ENCODE results near the gene GRIA1.

- TF ChIP-seq ELF4 (CRISPR knock-in tag; IDR thresholded peaks at IDR 0.05; ENCODE audit: low read depth) (no peak), CTCF (IDR thresholded peaks at IDR 0.05) (no peak), ZNF416 (CRISPR knock-in tag; IDR thresholded peaks at IDR 0.05) (no peak), AR (CRISPR knock-in tag; IDR thresholded peaks at IDR 0.05) (no peak), TEAD4 (CRISPR knock-in tag; IDR thresholded peaks at IDR 0.05) (no peak), CREB1 (CRISPR knock-in tag; IDR thresholded peaks at IDR 0.05) (no peak), PREB (CRISPR knock-in tag; IDR thresholded peaks at IDR 0.05; ENCODE audit: borderline replicate concordance) (no peak), TP53 (CRISPR knock-in tag; IDR thresholded peaks at IDR 0.05) (no peak), FOXK1 (CRISPR knock-in tag; IDR thresholded peaks at IDR 0.05) (no peak)
Observed at GRCh38 chr5:153704110-153704509, 213.6 kb downstream of the GRIA1 start.

Measured in WTC11 (cell line).